RWPE2 (cell line): ENCODE results near the gene C20orf202.

ENCODE experiments used
- ATAC-seq: fragments of 200-7000 bp; cut with Tn5 transposase; 3 replicates; pipeline ENCODE4 v1.9.1; 2021; ENCODE audit warnings: low read depth
- DNase-seq: peaks from one replicate; pipeline ENCODE4 v3.0.0-alpha.2; 2020; ENCODE audit warnings: low spot score
- H3K27ac ChIP-seq: fragments of 450-650 bp; 2 replicates; pipeline ENCODE4 v1.5.1; 2017; ENCODE audit warnings: mild to moderate bottlenecking; ENCODE audit not compliant: poor library complexity, severe bottlenecking
- H3K27me3 ChIP-seq: fragments of 250-450 bp; sonication (Bioruptor Pico); 2 replicates; pipeline ENCODE4 v1.5.1; 2021; ENCODE audit warnings: mild to moderate bottlenecking, moderate library complexity; ENCODE audit not compliant: insufficient read depth, poor library complexity, severe bottlenecking
- H3K36me3 ChIP-seq: fragments of 250-450 bp; sonication (Bioruptor Pico); 2 replicates; pipeline ENCODE4 v1.5.1; 2020; ENCODE audit warnings: low read depth, mild to moderate bottlenecking, moderate library complexity
- H3K4me1 ChIP-seq: fragments of 250-450 bp; sonication (Bioruptor Pico); 2 replicates; pipeline ENCODE4 v1.5.1; 2021; ENCODE audit warnings: mild to moderate bottlenecking, moderate library complexity; ENCODE audit not compliant: insufficient read depth, poor library complexity, severe bottlenecking
- H3K4me3 ChIP-seq: fragments of 250-450 bp; sonication (Bioruptor Pico); 2 replicates; pipeline ENCODE4 v1.5.1; 2021; ENCODE audit warnings: mild to moderate bottlenecking, moderate library complexity; ENCODE audit not compliant: severe bottlenecking
- H3K9me3 ChIP-seq: fragments of 250-450 bp; sonication (Bioruptor Pico); 2 replicates; pipeline ENCODE4 v1.5.1; 2021; ENCODE audit warnings: mild to moderate bottlenecking, moderate library complexity; ENCODE audit not compliant: severe bottlenecking
- TF ChIP-seq, protein P1 (sequence below): fragments of 450-650 bp; IDR thresholded peaks from one replicate; pipeline ENCODE4 v1.5.1; 2017; ENCODE audit warnings: mild to moderate bottlenecking, moderate library complexity; ENCODE audit not compliant: poor library complexity, severe bottlenecking

Gene C20orf202

DNA sequence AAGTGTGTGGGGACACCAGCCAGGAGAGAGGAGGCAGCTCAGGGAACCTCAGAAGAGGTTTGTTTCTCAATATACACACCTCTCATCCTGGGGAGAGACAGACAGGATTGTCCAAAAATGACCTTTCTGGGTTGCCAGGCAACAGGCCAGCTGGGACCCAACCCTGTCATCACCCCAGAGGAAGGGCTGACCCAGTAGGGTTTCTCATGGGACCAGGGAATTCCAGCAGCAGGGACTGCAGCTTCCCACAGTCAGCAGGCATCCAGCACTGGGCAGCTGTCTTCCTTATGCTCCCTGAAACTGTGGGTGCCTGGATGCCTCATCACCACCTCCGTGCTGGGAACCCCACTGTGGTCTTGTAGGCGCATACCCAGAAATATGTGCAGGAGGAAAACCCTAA is 1.3 kb downstream of the C20orf202 start:
- Histone ChIP-seq H3K27ac (no peak overlapping the region), H3K4me1 (no peaks in the 10 kb centered on the region), H3K27me3 (no peaks in the 10 kb centered on the region), H3K36me3 (no peaks in the 10 kb centered on the region), H3K4me3 (no peak overlapping the region), H3K9me3 (no peaks in the 10 kb centered on the region)
- no peak for DNase-seq
- no peak for ATAC-seq
- TF ChIP-seq, protein P1, sequence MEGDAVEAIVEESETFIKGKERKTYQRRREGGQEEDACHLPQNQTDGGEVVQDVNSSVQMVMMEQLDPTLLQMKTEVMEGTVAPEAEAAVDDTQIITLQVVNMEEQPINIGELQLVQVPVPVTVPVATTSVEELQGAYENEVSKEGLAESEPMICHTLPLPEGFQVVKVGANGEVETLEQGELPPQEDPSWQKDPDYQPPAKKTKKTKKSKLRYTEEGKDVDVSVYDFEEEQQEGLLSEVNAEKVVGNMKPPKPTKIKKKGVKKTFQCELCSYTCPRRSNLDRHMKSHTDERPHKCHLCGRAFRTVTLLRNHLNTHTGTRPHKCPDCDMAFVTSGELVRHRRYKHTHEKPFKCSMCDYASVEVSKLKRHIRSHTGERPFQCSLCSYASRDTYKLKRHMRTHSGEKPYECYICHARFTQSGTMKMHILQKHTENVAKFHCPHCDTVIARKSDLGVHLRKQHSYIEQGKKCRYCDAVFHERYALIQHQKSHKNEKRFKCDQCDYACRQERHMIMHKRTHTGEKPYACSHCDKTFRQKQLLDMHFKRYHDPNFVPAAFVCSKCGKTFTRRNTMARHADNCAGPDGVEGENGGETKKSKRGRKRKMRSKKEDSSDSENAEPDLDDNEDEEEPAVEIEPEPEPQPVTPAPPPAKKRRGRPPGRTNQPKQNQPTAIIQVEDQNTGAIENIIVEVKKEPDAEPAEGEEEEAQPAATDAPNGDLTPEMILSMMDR = no peak

GRCh38 chr20:1205802-1206201 is 2.5 kb downstream of the C20orf202 start:
- TF ChIP-seq, protein P1 = no peak
- no peak for DNase-seq
- H3K27me3 ChIP-seq = no peaks in the 10 kb centered on the region

DNA sequence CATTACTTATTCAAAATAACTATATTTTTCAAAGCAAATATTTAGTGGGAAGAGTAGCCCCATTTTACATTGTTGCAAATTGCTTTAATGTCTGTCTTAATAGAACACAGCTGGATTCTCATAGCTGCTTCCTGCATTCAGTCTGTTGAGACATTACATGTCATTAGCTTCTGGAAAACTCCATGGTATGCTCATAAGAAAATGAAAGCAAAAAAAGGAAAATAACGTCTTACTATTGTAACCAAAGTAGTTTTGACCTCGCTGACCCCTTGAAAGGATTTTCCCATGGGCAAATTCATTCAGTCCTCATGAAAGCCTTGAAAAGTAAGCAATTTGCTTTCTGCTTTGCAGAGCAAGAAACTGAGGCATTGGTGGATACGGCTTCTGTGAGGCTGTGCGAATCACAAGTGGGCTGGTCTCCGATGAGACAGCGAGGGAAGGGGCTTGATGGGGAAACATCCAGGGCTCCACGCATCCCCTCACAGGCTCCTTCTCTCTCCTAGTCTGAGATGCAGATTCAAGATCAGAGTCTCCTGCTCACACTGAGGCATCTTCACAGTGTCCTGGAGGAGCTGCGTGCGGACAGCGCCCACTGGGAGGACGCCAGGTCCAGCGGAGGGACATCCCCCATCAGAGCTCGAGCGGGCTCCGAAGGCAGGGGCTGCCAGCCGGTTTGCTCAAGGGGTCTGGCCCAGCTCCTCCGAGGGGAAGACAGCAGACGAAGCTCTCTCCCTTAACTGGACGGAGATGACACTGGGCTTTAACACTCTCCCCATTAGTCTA is 3.3 kb downstream of the C20orf202 start:
- Histone ChIP-seq H3K27ac (no peak overlapping the region), H3K9me3 (no peaks in the 10 kb centered on the region), H3K4me1 (no peaks in the 10 kb centered on the region), H3K27me3 (no peaks in the 10 kb centered on the region), H3K36me3 (no peaks in the 10 kb centered on the region), H3K4me3 (no peak overlapping the region)
- DNase-seq = no peak
- TF ChIP-seq, protein P1 = no peak
- no peak for ATAC-seq

More at GRCh38 chr20:1205802-1206201, 2.5 kb downstream of the C20orf202 start:
- H3K27ac ChIP-seq = no peak overlapping the region
- no peak for ATAC-seq
- no peaks in the 10 kb centered on the region for H3K9me3 ChIP-seq
- no peak overlapping the region for H3K4me3 ChIP-seq
- H3K36me3 ChIP-seq = no peaks in the 10 kb centered on the region
- no peaks in the 10 kb centered on the region for H3K4me1 ChIP-seq

GRCh38 chr20:1207293-1207878 is 4.1 kb downstream of the C20orf202 start:
- TF ChIP-seq, protein P1 = no peak
- Histone ChIP-seq H3K4me1 (no peaks in the 10 kb centered on the region), H3K27ac (no peak overlapping the region), H3K9me3 (no peaks in the 10 kb centered on the region), H3K27me3 (no peaks in the 10 kb centered on the region), H3K36me3 (no peaks in the 10 kb centered on the region), H3K4me3 (no peak overlapping the region)
- no peak for DNase-seq
- ATAC-seq = no peak
